ENCODE measurements around the gene ARFGEF3. TPM values are rescaled to one million over a fixed set of nuclear protein-coding genes. Genes with fewer than 3 reads are reported as not detected.

ARFGEF3 gene
- total RNA-seq, 3 donors from 2014 or later, result 1.9 to 28.1 (median 22.0) TPM

DNA sequence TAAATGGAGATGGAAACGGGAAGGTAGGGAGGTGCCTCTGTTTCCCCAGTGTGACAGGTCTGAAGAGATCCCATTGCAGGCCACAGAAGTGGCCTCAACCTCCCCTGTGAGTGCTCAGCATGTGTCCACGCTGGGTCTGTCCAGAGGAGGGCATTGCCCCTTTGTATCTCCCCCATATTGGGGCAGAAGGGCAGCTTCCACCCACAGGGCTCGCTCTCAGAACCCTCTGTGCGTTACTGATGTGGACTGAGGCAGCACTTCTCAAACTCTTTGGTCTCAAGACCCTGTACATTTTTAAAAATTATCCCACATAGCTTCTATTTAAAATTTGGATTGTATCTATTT lies 22.0 kb downstream of the ARFGEF3 start:
- TF ChIP-seq POLR2A (IDR thresholded peaks at IDR 0.05), result no peak
- TF ChIP-seq, protein P1, sequence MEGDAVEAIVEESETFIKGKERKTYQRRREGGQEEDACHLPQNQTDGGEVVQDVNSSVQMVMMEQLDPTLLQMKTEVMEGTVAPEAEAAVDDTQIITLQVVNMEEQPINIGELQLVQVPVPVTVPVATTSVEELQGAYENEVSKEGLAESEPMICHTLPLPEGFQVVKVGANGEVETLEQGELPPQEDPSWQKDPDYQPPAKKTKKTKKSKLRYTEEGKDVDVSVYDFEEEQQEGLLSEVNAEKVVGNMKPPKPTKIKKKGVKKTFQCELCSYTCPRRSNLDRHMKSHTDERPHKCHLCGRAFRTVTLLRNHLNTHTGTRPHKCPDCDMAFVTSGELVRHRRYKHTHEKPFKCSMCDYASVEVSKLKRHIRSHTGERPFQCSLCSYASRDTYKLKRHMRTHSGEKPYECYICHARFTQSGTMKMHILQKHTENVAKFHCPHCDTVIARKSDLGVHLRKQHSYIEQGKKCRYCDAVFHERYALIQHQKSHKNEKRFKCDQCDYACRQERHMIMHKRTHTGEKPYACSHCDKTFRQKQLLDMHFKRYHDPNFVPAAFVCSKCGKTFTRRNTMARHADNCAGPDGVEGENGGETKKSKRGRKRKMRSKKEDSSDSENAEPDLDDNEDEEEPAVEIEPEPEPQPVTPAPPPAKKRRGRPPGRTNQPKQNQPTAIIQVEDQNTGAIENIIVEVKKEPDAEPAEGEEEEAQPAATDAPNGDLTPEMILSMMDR (IDR thresholded peaks at IDR 0.05), result no peak
- TF ChIP-seq POLR2AphosphoS5 (IDR thresholded peaks at IDR 0.05), result no peak
- intact Hi-C loops (cut with DNase I; ENCODE audit: low total_unique reads), result no loop called here
- DNase-seq (ENCODE audit: low spot score in 2 of 2), result no peak

DNA sequence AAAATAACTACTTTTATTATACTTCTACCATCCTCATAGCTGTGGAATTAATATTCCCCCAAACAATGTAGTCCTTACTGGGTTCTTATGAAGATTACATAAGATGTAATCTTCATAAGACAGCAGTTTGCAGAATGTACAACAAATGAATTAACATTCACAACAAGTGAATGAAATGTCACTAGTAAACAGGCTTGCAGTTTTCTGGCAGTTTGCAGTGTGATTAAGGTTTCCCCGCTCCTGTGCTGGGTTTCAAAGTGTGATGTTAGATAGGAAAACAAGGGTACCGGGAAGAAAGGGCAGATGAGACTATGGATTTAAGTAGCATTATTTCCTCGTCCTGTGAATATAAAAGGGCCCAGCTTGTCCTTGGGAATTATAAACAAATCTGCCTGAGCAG lies 22.5 kb downstream of the ARFGEF3 start:
- H3K4me3 ChIP-seq, result no peak overlapping the region
- peaks cover 0 to 3% of the 10 kb centered on the region in 2 donors for H3K4me1 ChIP-seq
- H3K36me3 ChIP-seq, result no peaks in the 10 kb centered on the region
- no peak for DNase-seq (ENCODE audit: low spot score in 2 of 2)
- intact Hi-C loops (cut with DNase I; ENCODE audit: low total_unique reads), result no loop called here
- TF ChIP-seq, protein P1 (IDR thresholded peaks at IDR 0.05), result no peak
- no peak for TF ChIP-seq POLR2A (IDR thresholded peaks at IDR 0.05)
- no peak for TF ChIP-seq POLR2AphosphoS5 (IDR thresholded peaks at IDR 0.05)
- H3K27me3 ChIP-seq, result no peaks in the 10 kb centered on the region
- no peak overlapping the region for H3K27ac ChIP-seq
- no peaks in the 10 kb centered on the region for H3K9me3 ChIP-seq

More for the DNA sequence above, 22.0 kb downstream of the ARFGEF3 start:
- Histone ChIP-seq H3K36me3 (no peaks in the 10 kb centered on the region), H3K9me3 (no peaks in the 10 kb centered on the region), H3K27me3 (no peaks in the 10 kb centered on the region), H3K27ac (no peak overlapping the region), H3K4me1 (peaks cover 0 to 3% of the 10 kb centered on the region in 2 donors), H3K4me3 (no peak overlapping the region)

DNA sequence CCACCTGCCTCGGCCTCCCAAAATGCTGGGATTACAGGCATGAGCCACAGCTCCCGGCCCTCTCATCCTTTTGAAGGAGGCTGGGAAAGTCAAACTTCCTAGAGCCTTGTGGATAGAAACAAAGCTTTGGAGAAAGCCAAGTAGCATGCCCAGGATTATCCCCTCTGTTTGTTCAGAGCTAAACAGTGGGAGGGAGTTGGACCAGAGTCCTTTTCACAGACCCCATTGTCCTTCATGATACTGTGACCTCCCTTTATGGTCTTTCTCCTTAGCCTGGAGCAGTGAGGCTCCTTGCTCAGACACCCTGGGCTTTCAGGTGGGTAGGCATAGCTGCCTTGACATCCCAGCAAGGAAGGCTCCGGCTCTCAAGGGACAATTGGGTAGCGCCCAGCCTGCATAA lies 25.4 kb downstream of the ARFGEF3 start:
- H3K36me3 ChIP-seq, result no peaks in the 10 kb centered on the region
- no peak for DNase-seq (ENCODE audit: low spot score in 2 of 2)
- intact Hi-C loops (cut with DNase I; ENCODE audit: low total_unique reads), result no loop called here
- no peak overlapping the region for H3K4me3 ChIP-seq
- no peak overlapping the region for H3K27ac ChIP-seq
- no peaks in the 10 kb centered on the region for H3K27me3 ChIP-seq
- no peaks in the 10 kb centered on the region for H3K9me3 ChIP-seq
- peaks cover 0 to 3% of the 10 kb centered on the region in 2 donors for H3K4me1 ChIP-seq
- no peak for TF ChIP-seq POLR2A (IDR thresholded peaks at IDR 0.05)
- no peak for TF ChIP-seq POLR2AphosphoS5 (IDR thresholded peaks at IDR 0.05)
- TF ChIP-seq, protein P1 (IDR thresholded peaks at IDR 0.05), result no peak

DNA sequence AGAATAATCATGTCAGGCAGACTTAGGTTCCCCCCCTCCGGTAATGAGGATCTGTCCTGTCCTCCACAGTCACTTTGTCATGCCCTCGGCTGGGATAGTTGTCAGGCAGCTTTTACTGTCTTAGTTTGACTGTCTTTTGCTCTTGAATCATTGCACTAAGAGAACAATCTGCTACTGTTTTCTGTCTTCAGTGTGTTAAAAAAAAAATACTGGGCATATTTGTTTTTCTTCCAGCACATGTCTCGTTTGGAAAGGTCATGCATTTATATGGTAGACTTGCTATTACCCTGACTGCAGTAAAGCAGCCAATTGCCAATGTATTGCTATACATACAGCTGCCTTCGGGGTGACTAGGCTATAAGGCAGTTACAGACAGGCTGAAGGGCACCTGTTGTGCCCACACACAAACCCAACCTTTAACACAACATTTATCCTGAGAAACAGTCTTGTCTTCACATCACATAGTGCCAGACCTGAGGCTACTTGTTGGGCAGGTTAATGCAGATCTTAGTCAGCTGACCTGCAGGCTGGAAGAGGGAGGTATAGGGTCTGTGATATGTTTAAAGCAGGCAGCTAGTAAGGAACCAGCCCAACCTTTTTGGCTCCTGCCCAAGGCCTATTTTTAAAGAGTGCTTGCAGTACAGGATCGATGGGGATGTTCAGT lies 26.7 kb downstream of the ARFGEF3 start:
- H3K36me3 ChIP-seq, result no peaks in the 10 kb centered on the region
- no peaks in the 10 kb centered on the region for H3K27me3 ChIP-seq
- DNase-seq (ENCODE audit: low spot score in 2 of 2), result no peak
- peaks cover 0 to 3% of the 10 kb centered on the region in 2 donors for H3K4me1 ChIP-seq
- TF ChIP-seq, protein P1 (IDR thresholded peaks at IDR 0.05), result no peak
- TF ChIP-seq POLR2A (IDR thresholded peaks at IDR 0.05) (no peak), POLR2AphosphoS5 (IDR thresholded peaks at IDR 0.05) (no peak)
- intact Hi-C loops (cut with DNase I; ENCODE audit: low total_unique reads), result no loop called here
- no peaks in the 10 kb centered on the region for H3K9me3 ChIP-seq
- no peak overlapping the region for H3K27ac ChIP-seq
- no peak overlapping the region for H3K4me3 ChIP-seq

DNA sequence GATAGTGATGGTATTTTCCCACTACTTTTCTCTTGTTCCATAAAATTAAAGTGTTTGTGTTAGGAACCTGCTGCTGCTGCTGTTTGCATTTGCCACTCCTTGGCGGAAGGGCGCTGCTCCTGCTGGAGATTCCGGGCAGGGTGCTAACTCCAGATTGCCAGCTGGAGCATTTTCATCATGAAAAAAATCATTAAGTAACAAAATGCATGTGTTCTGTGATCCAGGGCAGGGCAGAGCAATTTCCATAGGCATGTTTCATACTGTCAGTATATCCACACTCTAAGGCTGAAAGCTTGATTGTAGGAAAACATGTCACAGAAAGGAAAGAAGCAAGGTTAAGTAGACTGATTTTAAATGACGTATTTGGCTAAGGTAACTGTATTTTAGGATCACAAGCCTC lies 32.5 kb downstream of the ARFGEF3 start:
- TF ChIP-seq, protein P1 (IDR thresholded peaks at IDR 0.05), result no peak
- no peak for TF ChIP-seq POLR2AphosphoS5 (IDR thresholded peaks at IDR 0.05)
- no peak for TF ChIP-seq POLR2A (IDR thresholded peaks at IDR 0.05)
- intact Hi-C loops (cut with DNase I; ENCODE audit: low total_unique reads), result no loop called here
- Histone ChIP-seq H3K36me3 (no peaks in the 10 kb centered on the region), H3K27me3 (no peaks in the 10 kb centered on the region), H3K27ac (no peak overlapping the region), H3K4me3 (no peak overlapping the region), H3K9me3 (no peaks in the 10 kb centered on the region), H3K4me1 (no peaks in the 10 kb centered on the region)
- no peak for DNase-seq (ENCODE audit: low spot score in 2 of 2)

Data from breast epithelium (tissue), 4 donors.